Trophoblast cell (in vitro differentiated cells and primary cell): ENCODE measurements around the gene RBFOX2.

Experiments
- DNase-seq, 2 donors: peaks; one replicate each; pipeline ENCODE4 v3.0.0-alpha.2; 2016
- H2AFZ ChIP-seq: 2 replicates; pipeline ENCODE4 v1.6.1; 2013; ENCODE audit warnings: low read length, moderate library complexity, mild to moderate bottlenecking; ENCODE audit not compliant: insufficient read depth, poor library complexity
- H2AK5ac ChIP-seq: 2 replicates; pipeline ENCODE4 v1.6.1; 2013; ENCODE audit warnings: mild to moderate bottlenecking, low read length
- H2BK120ac ChIP-seq: 2 replicates; pipeline ENCODE4 v1.6.1; 2013; ENCODE audit warnings: low read length, mild to moderate bottlenecking, moderate library complexity; ENCODE audit not compliant: insufficient read depth, poor library complexity
- H2BK12ac ChIP-seq: 2 replicates; pipeline ENCODE4 v1.6.1; 2013; ENCODE audit warnings: mild to moderate bottlenecking, low read length, moderate library complexity
- H2BK5ac ChIP-seq: 2 replicates; pipeline ENCODE4 v1.6.1; 2013; ENCODE audit warnings: low read length, low read depth, moderate library complexity, mild to moderate bottlenecking; ENCODE audit not compliant: poor library complexity
- H3K14ac ChIP-seq: 2 replicates; pipeline ENCODE4 v1.6.1; 2013; ENCODE audit warnings: mild to moderate bottlenecking, low read length
- H3K18ac ChIP-seq: 2 replicates; pipeline ENCODE4 v1.6.1; 2013; ENCODE audit warnings: mild to moderate bottlenecking, low read length
- H3K23ac ChIP-seq: 2 replicates; pipeline ENCODE4 v1.6.1; 2013; ENCODE audit warnings: low read length
- H3K27ac ChIP-seq: 2 replicates; pipeline ENCODE4 v1.5.1; 2013; ENCODE audit warnings: low read depth, mild to moderate bottlenecking, inconsistent platforms, low read length, moderate library complexity
- H3K27me3 ChIP-seq: 2 replicates; pipeline ENCODE4 v1.6.1; 2013; ENCODE audit warnings: inconsistent platforms, mild to moderate bottlenecking, low read length, moderate library complexity; ENCODE audit not compliant: insufficient read depth
- H3K36me3 ChIP-seq, 2 experiments: 1 replicate in 1 of 2; 2 replicates in 1 of 2; pipeline ENCODE4 v1.6.1; 2013; ENCODE audit warnings: low read length in 2 of 2, mild to moderate bottlenecking in 2 of 2, moderate library complexity in 1 of 2; ENCODE audit not compliant: insufficient read depth in 2 of 2, control insufficient read depth in 1 of 2
- H3K4ac ChIP-seq: 2 replicates; pipeline ENCODE4 v1.6.1; 2013; ENCODE audit warnings: low read depth, mild to moderate bottlenecking, low read length, moderate library complexity
- H3K4me1 ChIP-seq, 2 experiments: 1 replicate in 1 of 2; 2 replicates in 1 of 2; pipeline ENCODE4 v1.6.1; 2013; ENCODE audit warnings: low read length in 2 of 2, mild to moderate bottlenecking in 2 of 2, moderate library complexity in 1 of 2; ENCODE audit not compliant: insufficient read depth in 2 of 2, control insufficient read depth in 1 of 2
- H3K4me2 ChIP-seq: 2 replicates; pipeline ENCODE4 v1.6.1; 2013; ENCODE audit warnings: inconsistent platforms, mild to moderate bottlenecking, low read length, moderate library complexity
- H3K4me3 ChIP-seq: 2 replicates; pipeline ENCODE4 v1.5.1; 2013; ENCODE audit warnings: mild to moderate bottlenecking, low read depth, low read length, inconsistent platforms
- H3K79me1 ChIP-seq: one replicate; pipeline ENCODE4 v1.6.1; 2013; ENCODE audit warnings: low read length
- H3K79me2 ChIP-seq: 2 replicates; pipeline ENCODE4 v1.6.1; 2013; ENCODE audit warnings: low read length, mild to moderate bottlenecking; ENCODE audit not compliant: control insufficient read depth, insufficient read depth, poor library complexity
- H3K9ac ChIP-seq: 2 replicates; pipeline ENCODE4 v1.6.1; 2013; ENCODE audit warnings: mild to moderate bottlenecking, low read length
- H3K9me3 ChIP-seq: 2 replicates; pipeline ENCODE4 v1.6.1; 2013; ENCODE audit warnings: low read depth, mild to moderate bottlenecking, control low read depth, inconsistent platforms, low read length; ENCODE audit not compliant: insufficient read depth
- H4K12ac ChIP-seq: 2 replicates; pipeline ENCODE4 v1.6.1; 2013; ENCODE audit warnings: low read depth, mild to moderate bottlenecking, low read length, moderate library complexity
- H4K8ac ChIP-seq: 2 replicates; pipeline ENCODE4 v1.6.1; 2013; ENCODE audit warnings: low read depth, mild to moderate bottlenecking, low read length, moderate library complexity
- H4K91ac ChIP-seq: one replicate; pipeline ENCODE4 v1.6.1; 2013; ENCODE audit warnings: low read depth, mild to moderate bottlenecking, low read length, moderate library complexity
- WGBS: extraction: QIAGEN DNeasy Blood & Tissue Kit; methylation state at CpG from one replicate; pipeline ENCODE4 v1.1.7; 2013; ENCODE audit warnings: missing lambda C conversion rate; ENCODE audit not compliant: insufficient read length, insufficient coverage; ENCODE audit errors: extremely low coverage; 5-methylcytosine and 5-hydroxymethylcytosine counted together

RBFOX2 gene

GRCh38 chr22:35690001-35690400 lies 338.6 kb downstream of the RBFOX2 start:
- no peak overlapping the region for H2AFZ ChIP-seq
- no peak overlapping the region for H3K23ac ChIP-seq
- H3K79me2 ChIP-seq, result no peaks in the 10 kb centered on the region
- H3K4me3 ChIP-seq, result no peak overlapping the region
- H2BK120ac ChIP-seq, result no peak overlapping the region
- no peaks in the 10 kb centered on the region for H3K79me1 ChIP-seq
- H3K9me3 ChIP-seq, result no peaks in the 10 kb centered on the region
- H2BK12ac ChIP-seq, result no peak overlapping the region
- H3K14ac ChIP-seq, result no peak overlapping the region
- no peaks in the 10 kb centered on the region for H3K4me1 ChIP-seq
- WGBS, result no CpG with 5 or more reads among the region's 1 CpG
- no peak overlapping the region for H2BK5ac ChIP-seq
- no peak overlapping the region for H4K8ac ChIP-seq
- no peak overlapping the region for H4K12ac ChIP-seq
- no peak for DNase-seq
- no peaks in the 10 kb centered on the region for H3K36me3 ChIP-seq
- H3K27me3 ChIP-seq, result no peaks in the 10 kb centered on the region
- no peak overlapping the region for H3K9ac ChIP-seq
- no peak overlapping the region for H2AK5ac ChIP-seq
- no peak overlapping the region for H4K91ac ChIP-seq
- H3K4me2 ChIP-seq, result no peak overlapping the region
- H3K18ac ChIP-seq, result no peak overlapping the region
- no peak overlapping the region for H3K4ac ChIP-seq
- H3K27ac ChIP-seq, result no peak overlapping the region

- H3K14ac ChIP-seq, result no peak overlapping the region
- no peak overlapping the region for H2BK120ac ChIP-seq
- peak in 1 of 2 donors; percentile 18 for DNase-seq
- no peak overlapping the region for H4K91ac ChIP-seq
- no peak overlapping the region for H3K18ac ChIP-seq
- H3K9me3 ChIP-seq, result no peaks in the 10 kb centered on the region
- H4K12ac ChIP-seq, result no peak overlapping the region
- no peak overlapping the region for H3K4ac ChIP-seq
- H2AFZ ChIP-seq, result no peak overlapping the region
- no peaks in the 10 kb centered on the region for H3K79me1 ChIP-seq
- H2AK5ac ChIP-seq, result no peak overlapping the region
- no peaks in the 10 kb centered on the region for H3K27me3 ChIP-seq
- no peaks in the 10 kb centered on the region for H3K36me3 ChIP-seq
- no peak overlapping the region for H3K23ac ChIP-seq
- H3K4me2 ChIP-seq, result no peak overlapping the region
- no CpG with 5 or more reads among the region's 10 CpGs for WGBS
- no peak overlapping the region for H2BK5ac ChIP-seq
- no peaks in the 10 kb centered on the region for H3K4me1 ChIP-seq
- no peaks in the 10 kb centered on the region for H3K79me2 ChIP-seq
- H3K4me3 ChIP-seq, result no peak overlapping the region
- H4K8ac ChIP-seq, result no peak overlapping the region
- H3K9ac ChIP-seq, result no peak overlapping the region
- no peak overlapping the region for H3K27ac ChIP-seq
- H2BK12ac ChIP-seq, result no peak overlapping the region
Observed at GRCh38 chr22:35688913-35689675, 339.5 kb downstream of the RBFOX2 start.
